HG02973 (cell line): ENCODE data around the gene PLXNC1.

Experiments
- ATAC-seq: cut with Tn5 transposase; IDR thresholded peaks from one replicate; pipeline ENCODE4 v1.9.1; 2021; ENCODE audit warnings: moderate library complexity; ENCODE audit not compliant: unreplicated experiment

The PLXNC1 gene

GRCh38 chr12:94147991-94148738, at the start of gene PLXNC1:
Gene PLXNC1, plus strand, starts transcription at chr12:94148577. Its CDS starts 395 bp downstream, at chr12:94148972.
- peak; percentile 43 for ATAC-seq

DNA sequence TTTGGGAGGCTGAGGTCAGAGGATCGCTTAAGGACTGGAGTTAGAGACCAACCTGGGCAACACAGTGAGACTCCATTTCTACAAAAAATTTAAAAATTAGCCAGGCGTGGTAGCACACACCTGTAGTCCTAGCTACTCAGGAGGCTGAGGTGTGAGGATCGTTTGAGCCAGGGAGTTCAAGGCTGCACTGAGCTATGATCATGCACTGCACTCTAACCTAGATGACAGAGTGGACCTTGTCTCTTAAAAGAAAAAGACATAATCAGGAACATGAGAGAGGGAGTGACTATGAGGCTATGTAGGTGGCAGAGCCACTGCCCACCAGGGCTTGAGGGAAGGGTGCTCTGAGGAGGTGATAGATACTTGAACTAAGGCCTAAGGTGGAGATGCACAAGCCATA, 49.2 kb upstream of the PLXNC1 start:
- ATAC-seq: no peak

GRCh38 chr12:94099632-94100031, 48.7 kb upstream of the PLXNC1 start:
- no peak for ATAC-seq

DNA sequence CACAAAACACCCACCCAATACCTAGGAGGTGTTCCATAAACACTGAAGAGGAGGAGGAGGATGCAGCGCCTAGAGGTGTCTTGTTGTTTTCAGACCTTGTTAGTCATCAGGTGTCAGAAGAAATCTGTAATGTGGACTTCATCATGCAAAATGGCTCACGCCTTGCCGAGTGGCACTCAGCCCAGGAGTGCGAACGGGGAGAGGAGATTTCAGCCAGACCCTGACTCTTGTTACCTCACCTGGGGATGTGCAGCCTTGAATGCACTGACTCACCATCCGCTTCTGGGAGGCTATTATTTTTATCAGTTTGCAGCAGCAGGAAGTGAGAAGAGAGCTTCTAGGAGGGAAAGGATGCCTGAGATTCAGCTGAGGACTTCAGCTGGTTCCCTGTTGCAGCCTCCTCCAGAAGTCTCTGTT, 48.2 kb upstream of the PLXNC1 start:
- no peak for ATAC-seq

- peak; percentile 62 for ATAC-seq
These were observed 47.2 kb upstream of the PLXNC1 start for GRCh38 chr12:94100990-94101737.

DNA sequence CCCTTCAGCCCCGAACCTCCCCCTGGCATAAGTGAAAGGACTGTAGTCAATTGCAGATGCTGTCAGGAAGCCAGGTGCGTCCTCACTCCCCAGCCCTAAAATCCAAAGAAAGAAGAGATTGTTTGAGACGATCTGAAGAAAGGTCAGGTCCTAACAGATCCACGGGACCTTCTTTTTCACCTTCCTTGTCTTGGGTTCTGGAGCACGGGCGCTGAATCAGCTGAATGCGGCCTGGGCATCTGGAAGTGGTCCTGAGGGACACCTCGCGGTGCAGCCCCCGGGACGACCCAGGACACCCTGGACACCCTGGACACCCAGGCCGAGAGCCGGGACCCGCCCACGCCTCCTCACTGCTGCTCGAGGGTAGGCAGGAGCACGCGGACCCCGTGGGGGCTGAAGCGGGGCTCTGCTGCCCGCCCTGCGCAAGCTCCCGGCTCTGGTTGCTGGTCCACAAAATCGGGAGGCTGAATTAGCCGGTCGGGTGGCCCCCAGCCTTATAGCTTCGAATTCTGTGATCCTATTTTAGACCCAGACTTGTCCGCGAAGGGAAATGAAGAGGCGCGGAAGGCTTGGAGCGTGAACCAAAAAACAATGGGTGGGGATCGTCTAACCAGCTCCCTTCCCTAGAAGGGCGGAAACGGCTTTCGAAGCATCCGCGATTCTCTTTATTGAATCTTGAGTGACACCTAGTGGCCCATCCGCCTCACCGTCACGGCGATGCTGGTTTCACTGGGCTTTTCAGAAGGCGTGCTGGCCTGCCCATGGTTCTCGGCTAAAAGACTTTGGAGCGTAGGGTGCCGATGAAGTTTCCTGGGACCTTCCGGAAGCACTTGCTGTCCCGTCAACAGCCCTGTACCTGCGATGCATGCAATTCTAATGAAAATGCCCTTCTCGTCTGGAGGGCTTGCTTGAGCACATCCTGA, 46.4 kb upstream of the PLXNC1 start:
- ATAC-seq: peak; percentile 68

- ATAC-seq: no peak
These were observed 44.4 kb upstream of the PLXNC1 start for GRCh38 chr12:94103986-94104385.

DNA sequence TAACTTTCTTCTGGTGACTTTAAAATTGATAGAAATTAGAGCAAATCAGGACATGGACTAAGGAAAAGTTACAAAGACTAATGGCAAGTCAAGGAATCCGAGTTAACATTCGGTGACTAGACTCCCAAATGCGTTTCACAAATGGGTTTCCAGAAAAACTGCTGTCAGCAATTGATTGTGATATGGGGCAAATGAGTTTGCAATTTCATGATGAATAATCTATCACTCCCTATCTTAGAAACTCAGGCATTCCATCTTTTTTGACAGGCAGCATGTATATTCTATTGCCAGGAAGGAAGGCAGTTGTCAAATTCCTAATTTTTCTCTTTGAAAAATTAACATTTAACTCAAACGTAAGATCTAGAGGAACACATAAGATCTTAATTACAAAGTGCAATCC, 40.5 kb upstream of the PLXNC1 start:
- ATAC-seq: no peak

DNA sequence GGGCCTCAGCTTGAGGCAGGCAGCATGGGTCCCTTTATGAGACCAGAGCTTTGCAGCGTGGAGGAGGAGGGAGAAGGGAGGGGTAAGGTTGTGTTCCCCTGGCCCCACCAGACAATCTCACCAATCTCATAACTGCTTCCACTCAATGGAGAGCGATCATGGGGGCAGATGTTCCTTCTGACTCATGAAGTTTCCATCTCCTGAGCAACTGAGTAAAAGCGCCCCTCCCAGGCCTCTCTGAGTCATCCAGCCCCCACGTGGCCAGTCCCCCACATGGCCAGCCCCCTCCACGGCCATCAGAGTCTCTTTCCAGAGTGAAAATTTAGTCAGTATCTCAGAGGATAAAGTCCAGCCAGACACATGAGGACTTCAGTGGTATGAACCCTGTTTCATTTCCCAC, 39.2 kb upstream of the PLXNC1 start:
- ATAC-seq: no peak

- ATAC-seq: no peak
These were observed 38.1 kb upstream of the PLXNC1 start for GRCh38 chr12:94110258-94110657.

DNA sequence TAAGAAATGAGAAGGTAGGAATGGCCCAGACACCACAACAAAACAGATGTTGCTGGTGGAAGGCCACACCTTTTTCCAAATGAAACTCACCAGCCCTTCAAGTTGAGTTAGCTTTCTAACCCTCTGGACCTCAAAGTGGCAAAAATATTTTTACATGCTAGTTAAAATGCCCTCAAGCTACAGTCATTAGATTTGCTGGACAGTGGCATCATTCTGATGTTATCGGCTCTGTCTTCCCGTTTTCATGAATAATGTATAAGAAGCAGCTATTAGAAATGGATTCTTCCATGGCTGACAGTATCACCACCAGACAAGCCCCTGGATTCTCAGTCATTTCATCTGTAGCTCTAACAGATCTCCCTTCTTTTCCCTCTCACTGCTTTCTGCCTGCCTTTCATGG, 37.1 kb upstream of the PLXNC1 start:
- ATAC-seq: no peak

DNA sequence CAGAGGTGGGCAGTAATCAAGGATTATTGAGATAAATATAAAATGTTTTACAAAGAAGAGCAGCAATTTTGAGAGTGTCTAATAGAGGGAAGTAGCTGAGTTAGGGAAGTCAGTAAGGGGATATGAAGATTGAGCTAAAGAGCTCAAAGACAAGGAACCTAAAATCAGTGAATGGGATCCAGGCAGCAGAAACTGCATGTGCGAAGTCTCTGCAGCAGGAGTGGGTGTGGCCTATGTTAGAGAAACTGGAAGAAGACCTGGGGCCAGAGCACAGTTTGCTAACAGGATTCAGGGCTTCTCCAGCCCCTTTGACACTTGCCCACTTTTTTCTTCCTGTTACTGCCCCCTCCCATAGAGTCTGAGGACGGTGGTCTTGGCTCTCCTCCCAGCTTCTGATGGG, 36.3 kb upstream of the PLXNC1 start:
- ATAC-seq: no peak

DNA sequence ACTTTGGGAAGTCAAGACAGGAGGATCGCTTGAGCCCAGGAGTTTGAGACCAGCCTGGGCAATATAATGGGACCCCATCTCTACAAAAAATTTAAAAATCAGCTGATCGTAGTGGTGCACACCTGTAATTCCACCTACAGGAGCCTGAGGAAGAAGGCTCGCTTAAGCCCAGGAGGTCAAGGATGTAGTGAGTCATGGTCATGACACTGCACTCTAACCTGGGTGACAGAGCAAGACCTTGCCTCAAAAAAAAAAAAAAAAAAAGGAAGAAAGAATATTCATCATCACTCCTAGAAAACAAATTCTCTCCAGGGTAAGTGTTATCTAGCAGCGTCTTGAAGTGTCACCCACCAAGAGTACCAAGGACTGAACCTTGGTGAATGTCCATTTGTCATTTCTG, 34.2 kb upstream of the PLXNC1 start:
- no peak for ATAC-seq

GRCh38 chr12:94116191-94116590, 32.2 kb upstream of the PLXNC1 start:
- no peak for ATAC-seq

DNA sequence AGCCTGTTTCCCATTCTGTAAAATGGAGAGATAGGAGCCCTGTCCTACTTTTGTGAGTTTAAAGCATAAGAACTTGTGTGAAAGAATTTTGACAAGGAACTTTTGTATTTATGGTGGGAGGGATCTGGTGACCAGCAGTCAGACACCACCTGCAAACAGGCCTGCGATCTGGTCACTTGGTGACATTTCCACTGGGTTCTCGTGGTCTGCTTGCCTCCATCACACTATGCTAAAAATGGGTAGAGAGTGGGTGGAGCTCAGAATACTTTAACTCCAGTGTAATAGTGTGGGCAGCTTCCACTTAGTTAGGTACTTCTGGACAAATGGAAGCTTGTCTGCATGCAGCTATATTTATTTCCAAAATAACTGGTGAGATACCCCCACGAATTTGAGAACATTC, 26.5 kb upstream of the PLXNC1 start:
- ATAC-seq: no peak

- ATAC-seq: no peak
These were observed 25.8 kb upstream of the PLXNC1 start for GRCh38 chr12:94122591-94122990.

GRCh38 chr12:94123127-94123526, 25.2 kb upstream of the PLXNC1 start:
- ATAC-seq: no peak

DNA sequence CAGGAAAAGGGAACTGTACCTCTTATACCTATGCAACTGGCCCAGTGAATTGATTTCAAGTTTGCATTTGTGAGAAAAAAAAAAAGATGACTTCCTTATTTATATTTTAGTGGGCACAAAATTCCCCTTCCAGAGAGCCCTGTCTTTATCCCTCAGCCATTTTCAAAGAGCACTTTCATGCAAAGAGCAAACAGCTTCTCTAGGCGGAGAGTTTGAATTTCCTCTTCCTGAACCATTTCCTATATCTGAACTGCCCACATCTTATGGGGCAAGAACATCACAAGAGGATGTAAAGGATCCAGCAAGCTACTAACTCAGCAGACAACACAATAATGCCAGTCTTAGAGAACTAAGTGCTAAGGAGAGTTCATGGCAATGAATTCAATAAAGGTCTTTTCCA, 22.3 kb upstream of the PLXNC1 start:
- no peak for ATAC-seq

- ATAC-seq: no peak
These were observed 20.9 kb upstream of the PLXNC1 start for GRCh38 chr12:94127239-94128131.

GRCh38 chr12:94128280-94128679, 20.1 kb upstream of the PLXNC1 start:
- no peak for ATAC-seq
